Ectodermal cell (in vitro differentiated cells): ENCODE results near the gene CTNND1.

Experiments used
- H3K27ac ChIP-seq: 2 replicates; pipeline ENCODE4 v1.7.0; 2013; ENCODE audit warnings: mild to moderate bottlenecking, low read depth, low read length; ENCODE audit not compliant: insufficient read depth, poor library complexity, severe bottlenecking
- H3K27me3 ChIP-seq: 2 replicates; pipeline ENCODE4 v1.7.0; 2013; ENCODE audit warnings: mild to moderate bottlenecking, low read length; ENCODE audit not compliant: insufficient read depth, control insufficient read depth, poor library complexity, severe bottlenecking
- H3K36me3 ChIP-seq: one replicate; pipeline ENCODE4 v1.7.0; 2013; ENCODE audit warnings: low read length; ENCODE audit not compliant: control insufficient read depth, insufficient read depth
- H3K4me1 ChIP-seq: one replicate; pipeline ENCODE4 v1.7.0; 2013; ENCODE audit warnings: low read length; ENCODE audit not compliant: control insufficient read depth, insufficient read depth
- H3K4me3 ChIP-seq: 2 replicates; pipeline ENCODE4 v1.7.0; 2013; ENCODE audit warnings: low read depth, low read length, control low read depth; ENCODE audit not compliant: insufficient read depth
- H3K9me3 ChIP-seq: 2 replicates; pipeline ENCODE4 v1.7.0; 2013; ENCODE audit warnings: mild to moderate bottlenecking, low read length, moderate library complexity; ENCODE audit not compliant: control insufficient read depth
- WGBS, 2 experiments: methylation state at CpG; one replicate each; pipeline ENCODE4 v1.1.7; 2013; ENCODE audit warnings: missing lambda C conversion rate in 2 of 2; 5-methylcytosine and 5-hydroxymethylcytosine counted together

CTNND1 gene

DNA sequence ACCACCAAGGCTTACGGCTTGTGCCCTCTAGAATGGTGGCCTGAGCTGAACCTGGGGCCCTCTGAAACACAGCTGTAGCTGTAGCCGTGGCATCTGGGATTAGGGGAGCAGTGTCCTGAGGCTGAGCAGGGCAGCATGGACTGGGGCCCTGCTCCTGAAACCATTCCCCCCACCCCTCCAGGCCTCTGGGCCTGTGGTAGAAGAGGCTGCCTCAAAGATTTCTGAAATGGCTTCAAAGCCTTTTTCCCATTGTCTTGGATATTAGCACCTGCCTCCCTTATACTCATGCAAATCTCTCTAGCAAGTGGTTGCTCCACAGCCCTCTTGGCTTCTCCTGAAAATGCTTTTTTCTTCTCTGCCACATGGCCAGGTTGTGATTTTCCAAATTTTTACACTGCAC lies 106.9 kb downstream of the CTNND1 start:
- H3K27me3 ChIP-seq: no peaks in the 10 kb centered on the region
- no peak overlapping the region for H3K27ac ChIP-seq
- 64 to 70% methylated on average over 2 of the region's 2 CpGs for WGBS, 2 experiments
- no peaks in the 10 kb centered on the region for H3K4me1 ChIP-seq
- H3K4me3 ChIP-seq: no peak overlapping the region
- H3K36me3 ChIP-seq: no peaks in the 10 kb centered on the region
- no peaks in the 10 kb centered on the region for H3K9me3 ChIP-seq
